ENCODE results near the gene MDFIC.

MDFIC gene

DNA sequence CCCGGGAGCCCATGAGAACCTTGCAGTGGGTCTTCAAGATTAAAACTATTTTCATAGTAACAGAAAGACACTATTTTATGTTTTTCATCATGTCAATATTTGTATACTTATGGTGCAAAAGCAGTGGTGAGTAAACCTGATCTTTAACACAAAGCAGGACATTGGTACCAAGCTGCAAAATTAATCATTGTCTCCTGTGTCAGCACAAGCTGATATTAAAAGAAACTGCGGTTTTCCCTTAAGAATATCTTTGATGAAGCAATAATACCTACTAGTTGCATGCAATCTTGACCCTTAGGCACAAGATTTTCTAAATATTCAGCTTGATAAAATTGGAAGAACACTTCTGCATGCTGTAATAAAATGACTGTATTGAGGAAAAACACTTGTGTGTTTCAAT, 121.7 kb downstream of the MDFIC start:
- DNase-seq = peak; percentile 36

- DNase-seq = no peak
Observed at GRCh38 chr7:115044224-115044623, 122.3 kb downstream of the MDFIC start.

DNA sequence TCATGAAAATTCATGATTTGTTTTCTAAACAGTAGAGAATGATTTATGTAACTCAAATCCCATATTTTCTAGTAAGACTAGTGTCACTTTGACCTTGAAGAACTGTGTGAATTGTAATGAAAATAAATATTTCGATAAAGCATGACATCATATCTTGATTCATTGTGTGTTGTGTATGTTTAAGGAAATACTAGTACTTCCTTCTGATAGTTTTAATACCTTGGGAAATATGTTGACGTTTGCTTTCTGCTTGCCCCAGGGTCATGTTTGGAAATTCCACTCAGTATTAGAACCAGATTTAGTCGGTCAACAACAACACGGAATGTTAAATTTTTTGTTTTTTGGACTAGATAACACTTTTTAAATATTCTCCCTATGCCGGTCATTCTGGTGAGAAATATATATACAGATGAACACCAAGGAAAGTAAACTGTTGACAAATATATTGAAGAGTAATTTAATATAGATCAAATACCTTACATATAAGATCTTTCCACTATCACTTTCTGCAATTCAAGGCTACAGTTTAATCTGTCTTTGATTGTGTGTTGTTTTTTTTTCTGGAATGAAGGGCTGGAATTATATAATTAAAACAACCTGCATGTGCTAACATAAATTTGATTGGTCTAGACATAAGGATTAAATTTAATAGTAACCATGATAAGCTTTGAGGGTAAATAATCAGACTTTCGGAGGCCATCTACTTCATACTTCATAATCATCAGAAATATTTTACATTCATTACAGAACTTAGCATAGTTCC, 126.2 kb downstream of the MDFIC start:
- no peak for DNase-seq

- no peak for DNase-seq
Observed at GRCh38 chr7:115052706-115053105, 130.8 kb downstream of the MDFIC start.

GRCh38 chr7:115054478-115055065, 132.7 kb downstream of the MDFIC start:
- no peak for DNase-seq

GRCh38 chr7:115056019-115056418, 134.1 kb downstream of the MDFIC start:
- DNase-seq = no peak

GRCh38 chr7:115058726-115059125, 136.8 kb downstream of the MDFIC start:
- no peak for DNase-seq

DNA sequence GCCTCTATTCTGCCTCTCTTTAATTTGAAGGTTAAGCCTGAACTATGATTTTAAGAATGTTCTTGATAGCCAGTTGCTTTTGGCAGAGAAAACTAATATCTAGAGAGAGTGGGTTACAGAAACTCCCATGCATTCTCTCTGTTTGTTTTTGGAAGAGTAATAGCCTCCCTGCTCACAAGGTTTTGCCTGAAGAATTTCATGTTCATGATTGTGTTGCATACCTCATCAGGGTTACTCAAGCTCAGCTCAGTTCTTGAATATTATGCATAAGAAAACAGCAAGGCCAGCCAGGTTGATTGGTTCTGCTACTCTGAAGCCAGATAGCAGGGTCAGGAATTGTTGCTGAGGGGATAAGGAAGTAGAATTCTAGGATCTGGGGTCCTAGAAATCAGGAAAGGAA, 137.4 kb downstream of the MDFIC start:
- DNase-seq = peak; percentile 44

- no peak for DNase-seq
Observed at GRCh38 chr7:115060095-115060870, 138.4 kb downstream of the MDFIC start.

- no peak for DNase-seq
Observed at GRCh38 chr7:115066050-115066449, 144.2 kb downstream of the MDFIC start.

DNA sequence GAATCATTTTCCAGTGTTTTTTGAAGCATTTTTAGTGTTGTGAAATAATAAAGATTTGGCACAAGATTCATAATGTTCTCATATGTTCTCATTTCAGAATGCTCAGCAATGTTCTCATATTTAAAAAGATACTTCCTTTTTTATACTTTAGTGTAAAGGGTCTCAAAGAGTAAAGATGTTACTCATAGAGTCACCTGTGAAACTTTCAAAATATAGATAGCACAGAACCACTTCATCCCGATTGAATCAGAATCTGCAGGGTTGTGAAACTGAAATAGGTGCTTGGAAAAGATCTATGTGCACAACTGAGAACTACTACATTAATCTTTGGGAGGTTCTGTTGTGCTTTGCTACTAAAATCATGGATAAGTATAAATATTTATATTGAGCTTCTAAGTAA, 144.7 kb downstream of the MDFIC start:
- DNase-seq = no peak

DNA sequence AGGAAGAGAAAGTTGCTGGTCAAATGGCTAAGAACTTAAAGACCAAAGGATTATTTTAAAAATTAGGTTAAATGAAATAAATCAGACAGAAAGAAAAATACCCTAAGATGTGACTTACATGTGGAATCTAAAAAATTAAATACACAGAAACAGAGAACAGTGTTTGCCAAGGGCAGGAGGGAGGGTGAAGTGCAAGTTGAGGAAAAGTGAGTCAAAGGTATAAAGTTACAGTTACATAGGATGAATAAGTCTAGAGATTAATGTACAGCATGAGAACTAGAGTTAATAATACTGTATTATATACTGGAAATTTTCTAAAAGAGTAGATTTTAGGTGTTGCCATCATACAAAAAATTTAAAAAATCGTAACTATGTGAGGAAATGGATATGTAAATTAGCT, 146.3 kb downstream of the MDFIC start:
- no peak for DNase-seq
